ENCODE results near the gene NCCRP1. TPM values are rescaled to one million over a fixed set of nuclear protein-coding genes. Genes with fewer than 3 reads are reported as not detected.

Gene NCCRP1
- total RNA-seq, 1 donor from 2014 or later, result not detected

DNA sequence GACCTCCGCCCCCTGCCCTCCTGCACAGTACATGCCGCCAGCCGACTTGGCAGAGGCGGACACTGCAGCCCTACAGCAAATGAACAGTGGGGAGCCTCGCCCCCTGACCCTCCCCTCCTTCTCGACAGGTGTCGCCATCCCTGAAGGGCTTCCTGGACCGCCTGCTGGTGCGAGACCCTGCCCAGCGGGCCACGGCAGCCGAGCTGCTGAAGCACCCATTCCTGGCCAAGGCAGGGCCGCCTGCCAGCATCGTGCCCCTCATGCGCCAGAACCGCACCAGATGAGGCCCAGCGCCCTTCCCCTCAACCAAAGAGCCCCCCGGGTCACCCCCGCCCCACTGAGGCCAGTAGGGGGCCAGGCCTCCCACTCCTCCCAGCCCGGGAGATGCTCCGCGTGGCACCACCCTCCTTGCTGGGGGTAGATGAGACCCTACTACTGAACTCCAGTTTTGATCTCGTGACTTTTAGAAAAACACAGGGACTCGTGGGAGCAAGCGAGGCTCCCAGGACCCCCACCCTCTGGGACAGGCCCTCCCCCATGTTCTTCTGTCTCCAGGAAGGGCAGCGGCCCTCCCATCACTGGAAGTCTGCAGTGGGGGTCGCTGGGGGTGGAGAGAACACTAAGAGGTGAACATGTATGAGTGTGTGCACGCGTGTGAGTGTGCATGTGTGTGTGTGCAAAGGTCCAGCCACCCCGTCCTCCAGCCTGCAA, 18.3 kb upstream of the NCCRP1 start:
- Mint-ChIP-seq H3K4me1 (ENCODE audit: low read depth) (no peaks in the 10 kb centered on the region), H3K27me3 (ENCODE audit: low read depth) (no peaks in the 10 kb centered on the region), H3K4me3 (ENCODE audit: unreplicated experiment) (no peak overlapping the region), H3K9me3 (ENCODE audit: low read depth) (peaks cover 5% of the 10 kb centered on the region), H3K27ac (ENCODE audit: unreplicated experiment) (no peak overlapping the region), H3K36me3 (ENCODE audit: low read depth) (peaks cover 7% of the 10 kb centered on the region)
- TF ChIP-seq, protein P1, sequence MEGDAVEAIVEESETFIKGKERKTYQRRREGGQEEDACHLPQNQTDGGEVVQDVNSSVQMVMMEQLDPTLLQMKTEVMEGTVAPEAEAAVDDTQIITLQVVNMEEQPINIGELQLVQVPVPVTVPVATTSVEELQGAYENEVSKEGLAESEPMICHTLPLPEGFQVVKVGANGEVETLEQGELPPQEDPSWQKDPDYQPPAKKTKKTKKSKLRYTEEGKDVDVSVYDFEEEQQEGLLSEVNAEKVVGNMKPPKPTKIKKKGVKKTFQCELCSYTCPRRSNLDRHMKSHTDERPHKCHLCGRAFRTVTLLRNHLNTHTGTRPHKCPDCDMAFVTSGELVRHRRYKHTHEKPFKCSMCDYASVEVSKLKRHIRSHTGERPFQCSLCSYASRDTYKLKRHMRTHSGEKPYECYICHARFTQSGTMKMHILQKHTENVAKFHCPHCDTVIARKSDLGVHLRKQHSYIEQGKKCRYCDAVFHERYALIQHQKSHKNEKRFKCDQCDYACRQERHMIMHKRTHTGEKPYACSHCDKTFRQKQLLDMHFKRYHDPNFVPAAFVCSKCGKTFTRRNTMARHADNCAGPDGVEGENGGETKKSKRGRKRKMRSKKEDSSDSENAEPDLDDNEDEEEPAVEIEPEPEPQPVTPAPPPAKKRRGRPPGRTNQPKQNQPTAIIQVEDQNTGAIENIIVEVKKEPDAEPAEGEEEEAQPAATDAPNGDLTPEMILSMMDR (IDR thresholded peaks at IDR 0.05), result no peak
- DNase-seq (ENCODE audit: low spot score), result no peak

DNA sequence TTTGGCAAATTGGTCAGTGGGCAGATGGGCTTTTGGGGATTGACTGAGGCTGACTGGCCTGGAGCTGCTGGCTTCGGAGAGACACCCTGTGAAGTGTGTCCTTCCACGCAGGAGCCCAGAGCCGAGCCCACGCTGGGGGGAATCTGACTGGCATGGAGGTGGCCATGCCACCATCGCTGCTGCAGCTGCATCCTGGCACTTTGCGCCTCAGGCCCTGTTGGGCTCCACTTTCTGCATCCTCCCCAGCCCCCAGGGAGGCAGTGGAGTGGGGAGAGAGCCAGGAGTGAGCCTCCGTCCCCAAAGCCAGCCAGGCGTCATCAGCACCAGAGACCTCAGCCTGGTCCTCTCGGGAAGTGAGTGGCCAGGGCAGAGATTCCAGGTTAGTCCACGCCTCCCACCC, 17.0 kb upstream of the NCCRP1 start:
- Mint-ChIP-seq H3K36me3 (ENCODE audit: low read depth) (peaks cover 7% of the 10 kb centered on the region), H3K4me3 (ENCODE audit: unreplicated experiment) (no peak overlapping the region), H3K4me1 (ENCODE audit: low read depth) (no peaks in the 10 kb centered on the region), H3K9me3 (ENCODE audit: low read depth) (peaks cover 5% of the 10 kb centered on the region), H3K27me3 (ENCODE audit: low read depth) (no peaks in the 10 kb centered on the region), H3K27ac (ENCODE audit: unreplicated experiment) (no peak overlapping the region)
- no peak for DNase-seq (ENCODE audit: low spot score)
- TF ChIP-seq, protein P1 (IDR thresholded peaks at IDR 0.05), result no peak

DNA sequence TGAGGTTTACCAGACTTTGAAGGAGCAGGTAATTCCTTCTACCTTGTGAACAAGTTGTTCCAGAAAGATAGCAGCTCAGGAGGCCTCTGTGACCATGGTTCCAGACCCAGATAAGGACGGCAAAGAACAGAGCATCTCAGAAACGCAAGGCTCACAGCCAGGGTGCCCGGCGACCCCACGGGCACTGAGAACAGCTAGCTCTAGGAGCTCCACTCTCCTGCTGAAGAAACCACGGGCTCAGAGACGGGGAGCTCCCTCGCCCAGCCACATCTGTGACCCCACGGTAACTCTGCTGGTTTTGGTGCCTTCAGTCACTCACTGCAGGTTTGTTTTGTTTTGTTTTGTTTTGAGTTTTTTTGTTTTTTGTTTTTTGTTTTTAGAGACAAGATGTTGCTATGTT, 16.0 kb upstream of the NCCRP1 start:
- H3K36me3 Mint-ChIP-seq (ENCODE audit: low read depth), result peaks cover 7% of the 10 kb centered on the region
- no peaks in the 10 kb centered on the region for H3K27me3 Mint-ChIP-seq (ENCODE audit: low read depth)
- TF ChIP-seq, protein P1 (IDR thresholded peaks at IDR 0.05), result no peak
- no peak overlapping the region for H3K4me3 Mint-ChIP-seq (ENCODE audit: unreplicated experiment)
- H3K4me1 Mint-ChIP-seq (ENCODE audit: low read depth), result no peaks in the 10 kb centered on the region
- H3K27ac Mint-ChIP-seq (ENCODE audit: unreplicated experiment), result no peak overlapping the region
- DNase-seq (ENCODE audit: low spot score), result no peak
- peaks cover 5% of the 10 kb centered on the region for H3K9me3 Mint-ChIP-seq (ENCODE audit: low read depth)

DNA sequence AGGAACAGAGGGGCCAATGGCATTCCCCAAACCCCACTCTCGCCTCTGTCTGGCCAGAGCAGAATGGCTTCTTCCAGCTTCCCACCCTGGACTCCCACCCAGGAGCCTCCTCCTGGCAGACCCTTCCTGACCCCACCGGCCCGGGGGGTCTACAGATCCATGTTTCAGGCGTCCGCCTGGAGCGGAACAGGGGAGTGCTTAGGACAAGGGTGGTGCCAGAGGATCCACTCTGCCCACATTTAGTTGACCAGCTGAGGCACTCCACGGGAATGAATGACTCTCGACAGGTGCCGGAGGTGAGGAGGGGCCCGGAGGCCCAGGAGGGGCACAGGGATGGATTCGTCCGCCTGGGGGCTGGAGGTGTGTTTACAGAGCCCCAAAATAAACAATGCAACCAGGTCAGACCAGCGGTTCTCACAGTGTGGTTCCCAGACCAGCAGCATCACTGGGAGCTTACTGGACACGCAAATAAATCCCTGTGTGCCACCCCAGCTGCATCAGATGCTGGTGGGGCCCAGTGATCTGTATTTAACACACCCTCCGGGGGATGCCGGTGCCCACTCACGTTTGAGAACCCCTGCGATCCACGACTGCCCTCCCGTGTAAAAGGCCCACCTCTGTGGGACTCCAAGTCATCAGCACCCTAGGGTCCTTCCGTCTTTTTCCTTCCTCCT, 15.1 kb upstream of the NCCRP1 start:
- Mint-ChIP-seq H3K27ac (ENCODE audit: unreplicated experiment) (no peak overlapping the region), H3K9me3 (ENCODE audit: low read depth) (peaks cover 5% of the 10 kb centered on the region), H3K36me3 (ENCODE audit: low read depth) (peaks cover 7% of the 10 kb centered on the region), H3K4me3 (ENCODE audit: unreplicated experiment) (no peak overlapping the region), H3K4me1 (ENCODE audit: low read depth) (no peaks in the 10 kb centered on the region), H3K27me3 (ENCODE audit: low read depth) (no peaks in the 10 kb centered on the region)
- TF ChIP-seq, protein P1 (IDR thresholded peaks at IDR 0.05), result no peak
- no peak for DNase-seq (ENCODE audit: low spot score)

DNA sequence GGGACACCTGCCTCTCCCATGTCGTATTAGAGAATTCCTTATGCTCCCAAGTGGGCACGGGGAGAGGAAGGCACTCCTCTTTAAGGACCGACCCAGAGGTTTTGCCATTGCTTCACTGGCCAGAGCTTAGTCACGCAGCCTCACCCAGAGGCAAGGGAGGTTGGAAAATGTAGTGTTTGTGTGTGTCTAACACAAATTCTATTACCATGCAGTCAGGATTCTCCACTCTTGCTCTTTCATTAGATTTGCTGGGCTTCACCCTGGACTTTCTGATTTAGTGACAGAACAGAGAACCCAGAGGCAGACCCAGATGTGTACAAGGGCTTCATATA, 14.6 kb upstream of the NCCRP1 start:
- Mint-ChIP-seq H3K36me3 (ENCODE audit: low read depth) (peaks cover 7% of the 10 kb centered on the region), H3K27ac (ENCODE audit: unreplicated experiment) (no peak overlapping the region), H3K27me3 (ENCODE audit: low read depth) (no peaks in the 10 kb centered on the region)

More for the DNA sequence above, 14.6 kb upstream of the NCCRP1 start:
- TF ChIP-seq, protein P1 (IDR thresholded peaks at IDR 0.05), result no peak
- Mint-ChIP-seq H3K9me3 (ENCODE audit: low read depth) (peaks cover 5% of the 10 kb centered on the region), H3K4me3 (ENCODE audit: unreplicated experiment) (no peak overlapping the region), H3K4me1 (ENCODE audit: low read depth) (no peaks in the 10 kb centered on the region)
- no peak for DNase-seq (ENCODE audit: low spot score)

Measured in chondrocyte (in vitro differentiated cells).